Activated CD8-positive, alpha-beta memory T cell treated with anti-CD3 and anti-CD28 coated beads, Interleukin-2, amount 50 U/mL, for 4 hours (primary cell): ENCODE results near the gene FYB1.

Experiments used
- DNase-seq: peaks from one replicate; pipeline ENCODE4 v3.0.0-alpha.2; 2020

The FYB1 gene

GRCh38 chr5:39203951-39204350 is 15.4 kb downstream of the FYB1 start:
- no peak for DNase-seq

- no peak for DNase-seq
Measured at GRCh38 chr5:39203275-39203922, 16.0 kb downstream of the FYB1 start.

- DNase-seq: no peak
Measured at GRCh38 chr5:39202597-39203274, 16.6 kb downstream of the FYB1 start.

DNA sequence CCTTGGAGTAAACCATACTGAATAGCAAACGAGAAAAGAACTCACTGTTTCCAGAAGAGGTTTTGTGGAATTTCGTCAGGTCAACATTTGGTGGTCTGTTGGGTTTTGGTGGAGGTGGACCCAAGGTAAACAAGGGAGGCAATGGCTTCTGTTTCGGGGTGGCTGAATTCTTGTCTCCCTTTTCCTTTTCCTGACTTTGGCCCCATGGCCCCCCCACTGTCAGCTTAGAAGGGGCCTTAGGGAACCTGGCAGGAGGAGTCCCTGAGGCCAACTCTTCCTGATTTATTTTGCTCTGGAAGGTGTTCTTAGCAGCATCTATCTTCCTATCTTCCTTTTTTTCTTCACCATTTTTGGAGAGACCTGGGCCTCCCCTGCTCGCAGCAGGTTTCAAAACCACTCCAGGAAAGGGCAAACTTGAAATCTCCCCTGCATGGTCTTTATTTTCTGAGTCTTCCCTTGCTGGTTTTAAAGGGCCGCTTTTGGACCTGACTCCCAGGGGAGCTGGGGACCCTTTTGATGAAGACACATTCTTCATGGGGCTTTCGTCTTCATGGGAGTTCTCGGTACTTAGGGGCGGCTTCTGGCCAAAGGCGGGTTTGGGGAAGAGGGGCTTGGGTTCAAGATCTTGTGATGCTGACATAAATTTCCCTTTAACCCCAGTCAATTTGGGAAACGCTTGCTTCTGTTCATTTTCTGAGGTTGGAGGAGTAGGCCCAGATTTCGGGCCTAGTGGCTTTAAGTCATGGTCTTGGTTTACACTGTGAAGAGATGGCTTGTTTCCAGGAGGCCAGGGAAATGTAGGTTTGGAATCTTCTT is 17.4 kb downstream of the FYB1 start:
- DNase-seq: no peak

- no peak for DNase-seq
Measured at GRCh38 chr5:39201160-39201780, 18.1 kb downstream of the FYB1 start.

DNA sequence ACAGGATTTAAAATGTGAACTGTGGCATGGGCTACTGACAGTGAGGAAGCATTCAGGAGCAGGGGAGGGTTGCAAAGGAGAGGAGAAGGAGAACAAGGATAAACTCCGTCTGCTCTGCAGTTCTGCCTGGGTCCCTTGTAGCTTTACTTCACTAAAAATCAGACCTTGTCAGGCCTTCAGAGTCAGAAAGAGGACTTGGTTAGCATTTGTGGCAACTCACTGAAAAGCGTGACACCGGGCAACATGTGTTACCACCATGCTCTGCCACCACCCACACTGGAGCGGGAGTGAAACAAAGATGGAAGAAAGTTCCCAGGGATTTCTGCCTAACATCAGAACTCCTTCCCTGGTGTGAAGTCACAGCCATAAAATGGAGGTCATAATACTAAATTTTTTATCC is 19.3 kb downstream of the FYB1 start:
- DNase-seq: peak; percentile 47

- DNase-seq: no peak
Measured at GRCh38 chr5:39199335-39199734, 20.0 kb downstream of the FYB1 start.

DNA sequence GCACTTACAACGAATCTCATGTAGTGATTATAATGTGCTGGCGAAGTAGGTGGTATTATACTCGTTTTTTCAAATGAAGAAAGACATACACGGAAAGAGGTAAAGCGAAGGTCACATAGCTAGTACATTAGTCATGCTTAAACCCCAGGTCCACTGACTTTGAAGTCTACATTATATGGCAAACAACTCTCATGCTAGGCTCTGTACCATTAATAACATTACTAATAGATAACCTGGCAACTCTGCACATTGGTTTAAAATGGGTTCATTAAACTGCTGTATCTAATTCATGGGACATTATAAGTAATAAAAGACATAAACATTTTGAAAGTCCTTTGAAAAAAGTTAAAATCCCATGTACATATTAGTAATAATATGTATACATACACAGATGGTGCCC is 21.2 kb downstream of the FYB1 start:
- DNase-seq: no peak

GRCh38 chr5:39197556-39197955 is 21.8 kb downstream of the FYB1 start:
- DNase-seq: peak; percentile 54

DNA sequence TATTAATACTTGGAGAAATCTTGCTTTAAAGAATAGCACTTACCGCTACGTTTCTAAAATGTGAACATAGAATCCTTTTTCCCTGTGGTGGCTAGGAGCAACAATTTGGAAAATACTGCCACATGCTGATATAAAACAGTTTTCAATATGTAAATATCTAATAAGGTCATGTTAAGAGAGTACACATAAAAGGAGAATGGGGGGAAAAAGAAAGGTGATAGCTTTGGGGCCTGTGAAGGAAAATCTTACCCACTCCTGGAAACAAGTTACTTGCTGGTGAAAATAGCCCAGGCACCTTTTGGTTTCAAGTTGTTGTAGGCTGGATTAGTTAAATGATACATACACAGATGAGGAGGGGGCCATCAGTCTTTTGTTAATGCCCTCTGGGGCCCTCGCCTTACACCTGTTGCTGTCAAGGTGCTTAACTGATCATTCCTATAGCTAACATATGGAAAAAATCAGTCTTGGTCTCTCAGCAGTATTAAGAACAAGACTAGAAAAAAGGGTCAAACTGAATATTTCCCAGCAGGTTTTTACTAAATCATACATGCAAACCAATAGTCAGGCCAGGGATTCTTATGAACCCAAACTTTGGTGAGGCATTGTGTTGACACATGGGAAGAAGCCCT is 24.1 kb downstream of the FYB1 start:
- no peak for DNase-seq

DNA sequence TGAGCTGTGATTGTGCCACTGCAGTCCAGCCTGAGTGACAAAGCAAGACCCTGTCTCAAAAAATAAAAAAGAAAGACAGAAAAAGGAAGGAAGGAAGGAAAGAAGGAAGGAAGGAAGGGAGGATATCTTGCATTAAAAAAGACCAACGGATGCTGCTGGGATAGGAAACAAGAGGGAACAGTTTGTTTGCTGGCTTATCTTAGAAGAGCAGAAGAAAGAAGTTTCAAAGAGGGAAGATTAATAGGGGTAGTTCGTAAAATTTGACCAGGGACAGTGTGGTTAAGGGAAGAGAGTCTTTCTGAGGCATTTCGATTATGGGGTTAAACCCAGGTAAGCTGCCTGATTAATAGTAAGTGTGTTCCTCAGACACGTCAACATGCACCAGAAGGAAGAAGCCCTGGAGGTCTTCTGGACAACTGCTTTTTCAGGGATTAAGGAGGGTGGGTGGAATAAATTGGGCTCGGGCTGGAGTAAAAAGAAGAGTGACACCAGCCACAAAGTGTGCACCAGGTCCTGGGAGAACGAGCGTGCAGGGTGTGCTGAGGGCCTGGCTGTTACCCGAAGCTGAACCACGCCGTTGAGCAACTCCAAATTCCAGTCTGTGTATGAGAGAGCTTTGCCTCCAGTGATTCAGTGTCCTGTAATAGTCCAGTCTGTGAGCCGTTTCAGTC is 24.8 kb downstream of the FYB1 start:
- DNase-seq: no peak

GRCh38 chr5:39193553-39194465 is 25.6 kb downstream of the FYB1 start:
- no peak for DNase-seq

- no peak for DNase-seq
Measured at GRCh38 chr5:39192450-39193160, 26.8 kb downstream of the FYB1 start.

GRCh38 chr5:39191216-39191615 is 28.1 kb downstream of the FYB1 start:
- DNase-seq: no peak

GRCh38 chr5:39190311-39191102 is 28.9 kb downstream of the FYB1 start:
- DNase-seq: no peak

GRCh38 chr5:39189292-39189955 is 29.9 kb downstream of the FYB1 start:
- DNase-seq: no peak

DNA sequence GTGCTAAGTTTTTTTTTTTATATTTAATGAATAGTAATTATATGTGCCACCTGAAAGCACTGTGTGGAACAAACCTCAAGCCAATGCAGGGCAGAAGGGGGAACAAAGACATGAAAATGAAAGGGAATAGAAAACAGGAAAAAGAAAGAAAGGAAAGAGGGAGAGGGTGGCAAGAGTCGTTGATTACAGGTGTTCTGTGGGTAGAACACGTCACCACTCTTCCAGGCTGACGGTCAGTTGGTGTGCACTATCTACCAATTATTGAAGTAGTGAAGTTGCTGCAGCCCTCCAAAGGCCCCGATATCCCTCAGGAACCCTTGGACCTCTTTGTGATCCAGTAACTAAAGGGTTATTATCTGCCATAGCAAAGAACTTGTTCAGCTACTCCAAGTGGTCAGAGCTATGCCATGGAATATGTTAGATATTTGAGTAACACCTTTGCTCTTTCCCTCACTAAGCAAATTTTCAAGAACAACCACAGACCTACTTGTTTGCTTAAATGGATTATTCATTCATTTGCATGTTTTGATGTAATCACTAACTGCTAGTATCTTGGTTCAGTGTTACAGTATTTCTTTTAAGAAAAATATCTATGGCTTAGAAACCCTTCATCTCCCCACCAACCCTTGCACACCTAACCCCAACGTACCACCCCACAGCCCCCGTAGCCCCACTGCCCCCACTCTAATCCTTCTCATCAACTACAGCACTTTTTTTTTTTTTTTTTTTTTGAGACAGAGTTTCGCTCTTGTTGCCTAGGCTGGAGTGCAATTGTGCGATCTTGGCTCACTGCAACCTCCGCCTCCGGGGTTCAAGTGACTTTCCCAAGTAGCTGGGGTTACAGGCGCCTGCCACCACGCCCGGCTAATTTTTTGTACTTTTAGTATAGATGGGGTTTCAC is 31.3 kb downstream of the FYB1 start:
- no peak for DNase-seq
